Natural killer cell treated with Interleukin-12 subunit alpha and Interleukin-12 subunit beta and Interleukin-15 and Interleukin-18, amount 100 ng/mL, for 72 hours (primary cell): Measurements from ENCODE around the gene USP40. TPM values are rescaled to one million over a fixed set of nuclear protein-coding genes. Genes with fewer than 3 reads are reported as not detected.

Experiments used
- ATAC-seq, 2 donors: fragments of 150-1000 bp; cut with Tn5 transposase in 1 of 2; sonication (Bioruptor Pico), chemical (Tn5 transposase) in 1 of 2; 2 replicates each; pipeline ENCODE4 v1.10.0; 2021
- DNase-seq: peaks from one replicate; pipeline ENCODE4 v3.0.0; 2022; ENCODE audit warnings: low spot score
- H3K27ac Mint-ChIP-seq, 2 donors: 1 replicate in 1 of 2; 2 replicates in 1 of 2; pipeline ENCODE4 v1.8.0; 2022; ENCODE audit warnings: mixed read lengths in 2 of 2, mild to moderate bottlenecking in 1 of 2, moderate library complexity in 1 of 2
- H3K27me3 Mint-ChIP-seq, 2 donors: 1 replicate in 1 of 2; 2 replicates in 1 of 2; pipeline ENCODE4 v1.8.0; 2022; ENCODE audit warnings: mixed read lengths in 2 of 2
- H3K36me3 Mint-ChIP-seq: one replicate; pipeline ENCODE4 v1.8.0; 2022; ENCODE audit warnings: mixed read lengths
- H3K4me1 Mint-ChIP-seq, 2 donors: 1 replicate in 1 of 2; 2 replicates in 1 of 2; pipeline ENCODE4 v1.8.0; 2022; ENCODE audit warnings: low read depth in 2 of 2, mixed read lengths in 2 of 2, mild to moderate bottlenecking in 1 of 2
- H3K4me3 Mint-ChIP-seq: one replicate; pipeline ENCODE4 v1.8.0; 2022; ENCODE audit warnings: mixed read lengths
- H3K9me3 Mint-ChIP-seq: 2 replicates; pipeline ENCODE4 v1.8.0; 2022; ENCODE audit warnings: mixed read lengths
- total RNA-seq, 2 donors: library from RNA; stranded (reverse); gene quantifications; one replicate each; pipeline ENCODE4 v1.2.3, GENCODE V29; 2022

USP40 gene
- total RNA-seq, 2 donors from 2014 or later: 20.6 to 23.3 TPM

GRCh38 chr2:233542507-233542906, 24.1 kb downstream of the USP40 start:
- H3K4me1 Mint-ChIP-seq: peaks cover 0 to 9% of the 10 kb centered on the region in 2 donors
- H3K9me3 Mint-ChIP-seq: no peaks in the 10 kb centered on the region
- H3K27me3 Mint-ChIP-seq: no peaks in the 10 kb centered on the region
- no peak for ATAC-seq
- DNase-seq: no peak
- no peak overlapping the region for H3K4me3 Mint-ChIP-seq
- H3K36me3 Mint-ChIP-seq: peaks cover 19% of the 10 kb centered on the region
- H3K27ac Mint-ChIP-seq: no peak overlapping the region

GRCh38 chr2:233538741-233539140, 27.8 kb downstream of the USP40 start:
- Mint-ChIP-seq H3K27ac (no peak overlapping the region), H3K9me3 (no peaks in the 10 kb centered on the region), H3K4me1 (no peaks in the 10 kb centered on the region), H3K36me3 (peaks cover 6% of the 10 kb centered on the region), H3K27me3 (no peaks in the 10 kb centered on the region), H3K4me3 (no peak overlapping the region)
- DNase-seq (no peak), ATAC-seq (no peak)

- H3K27ac Mint-ChIP-seq: no peak overlapping the region
- peaks cover 6% of the 10 kb centered on the region for H3K36me3 Mint-ChIP-seq
- H3K27me3 Mint-ChIP-seq: no peaks in the 10 kb centered on the region
- H3K9me3 Mint-ChIP-seq: no peaks in the 10 kb centered on the region
- DNase-seq (no peak), ATAC-seq (no peak)
- H3K4me3 Mint-ChIP-seq: no peak overlapping the region
- H3K4me1 Mint-ChIP-seq: no peaks in the 10 kb centered on the region
Observed at GRCh38 chr2:233535271-233535670, 31.3 kb downstream of the USP40 start.

- Mint-ChIP-seq H3K27me3 (no peaks in the 10 kb centered on the region), H3K9me3 (no peaks in the 10 kb centered on the region), H3K4me1 (no peaks in the 10 kb centered on the region), H3K36me3 (peaks cover 6% of the 10 kb centered on the region), H3K27ac (no peak overlapping the region), H3K4me3 (no peak overlapping the region)
- DNase-seq: no peak
- ATAC-seq: no peak
Observed at GRCh38 chr2:233532971-233533370, 33.6 kb downstream of the USP40 start.

GRCh38 chr2:233531955-233532354, 34.6 kb downstream of the USP40 start:
- no peak overlapping the region for H3K4me3 Mint-ChIP-seq
- H3K36me3 Mint-ChIP-seq: peaks cover 10% of the 10 kb centered on the region
- no peak for DNase-seq
- ATAC-seq: no peak
- H3K4me1 Mint-ChIP-seq: no peaks in the 10 kb centered on the region
- no peak overlapping the region for H3K27ac Mint-ChIP-seq
- no peaks in the 10 kb centered on the region for H3K27me3 Mint-ChIP-seq
- H3K9me3 Mint-ChIP-seq: no peaks in the 10 kb centered on the region

- Mint-ChIP-seq H3K27ac (no peak overlapping the region), H3K27me3 (no peaks in the 10 kb centered on the region), H3K36me3 (peaks cover 10% of the 10 kb centered on the region), H3K4me3 (no peak overlapping the region), H3K9me3 (no peaks in the 10 kb centered on the region), H3K4me1 (no peaks in the 10 kb centered on the region)
- ATAC-seq (no peak), DNase-seq (no peak)
Observed at GRCh38 chr2:233530381-233530780, 36.2 kb downstream of the USP40 start.

GRCh38 chr2:233528182-233528581, 38.4 kb downstream of the USP40 start:
- ATAC-seq: no peak
- no peak overlapping the region for H3K27ac Mint-ChIP-seq

GRCh38 chr2:233525791-233526190, 40.8 kb downstream of the USP40 start:
- H3K4me3 Mint-ChIP-seq: no peak overlapping the region
- H3K4me1 Mint-ChIP-seq: no peaks in the 10 kb centered on the region
- H3K27ac Mint-ChIP-seq: no peak overlapping the region

More at GRCh38 chr2:233528182-233528581, 38.4 kb downstream of the USP40 start:
- no peak for DNase-seq
- H3K4me1 Mint-ChIP-seq: no peaks in the 10 kb centered on the region
- no peaks in the 10 kb centered on the region for H3K9me3 Mint-ChIP-seq
- no peaks in the 10 kb centered on the region for H3K27me3 Mint-ChIP-seq
- H3K4me3 Mint-ChIP-seq: no peak overlapping the region
- peaks cover 10% of the 10 kb centered on the region for H3K36me3 Mint-ChIP-seq

GRCh38 chr2:233519787-233520611, 46.6 kb downstream of the USP40 start:
- Mint-ChIP-seq H3K4me1 (no peaks in the 10 kb centered on the region), H3K36me3 (no peaks in the 10 kb centered on the region), H3K4me3 (no peak overlapping the region), H3K27ac (no peak overlapping the region), H3K9me3 (no peaks in the 10 kb centered on the region), H3K27me3 (no peaks in the 10 kb centered on the region)
- no peak for ATAC-seq
- no peak for DNase-seq

More at GRCh38 chr2:233525791-233526190, 40.8 kb downstream of the USP40 start:
- ATAC-seq (no peak), DNase-seq (no peak)
- H3K9me3 Mint-ChIP-seq: no peaks in the 10 kb centered on the region
- H3K36me3 Mint-ChIP-seq: peaks cover 10% of the 10 kb centered on the region
- H3K27me3 Mint-ChIP-seq: no peaks in the 10 kb centered on the region

GRCh38 chr2:233513953-233514655, 52.5 kb downstream of the USP40 start:
- no peaks in the 10 kb centered on the region for H3K27me3 Mint-ChIP-seq
- no peaks in the 10 kb centered on the region for H3K4me1 Mint-ChIP-seq
- no peak overlapping the region for H3K27ac Mint-ChIP-seq
- H3K36me3 Mint-ChIP-seq: no peaks in the 10 kb centered on the region
- DNase-seq (no peak), ATAC-seq (no peak)
- H3K4me3 Mint-ChIP-seq: no peak overlapping the region
- no peaks in the 10 kb centered on the region for H3K9me3 Mint-ChIP-seq

GRCh38 chr2:233503947-233504637, 62.5 kb downstream of the USP40 start:
- peaks cover 10% of the 10 kb centered on the region for H3K9me3 Mint-ChIP-seq
- no peaks in the 10 kb centered on the region for H3K27me3 Mint-ChIP-seq
- H3K4me1 Mint-ChIP-seq: peaks cover 12 to 16% of the 10 kb centered on the region in 2 donors
- no peak for ATAC-seq
- no peak overlapping the region for H3K4me3 Mint-ChIP-seq
- no peak for DNase-seq
- peaks cover 39% of the 10 kb centered on the region for H3K36me3 Mint-ChIP-seq
- H3K27ac Mint-ChIP-seq: no peak overlapping the region

- H3K9me3 Mint-ChIP-seq: peaks cover 10% of the 10 kb centered on the region
- H3K27ac Mint-ChIP-seq: no peak overlapping the region
- no peaks in the 10 kb centered on the region for H3K27me3 Mint-ChIP-seq
- peaks cover 12 to 16% of the 10 kb centered on the region in 2 donors for H3K4me1 Mint-ChIP-seq
- H3K36me3 Mint-ChIP-seq: peaks cover 39% of the 10 kb centered on the region
- no peak for DNase-seq
- ATAC-seq: no peak
- H3K4me3 Mint-ChIP-seq: no peak overlapping the region
Observed at GRCh38 chr2:233503481-233503880, 63.1 kb downstream of the USP40 start.

- H3K27me3 Mint-ChIP-seq: no peaks in the 10 kb centered on the region
- H3K36me3 Mint-ChIP-seq: peaks cover 39% of the 10 kb centered on the region
- no peak for DNase-seq
- peaks cover 10% of the 10 kb centered on the region for H3K9me3 Mint-ChIP-seq
- peaks cover 12 to 23% of the 10 kb centered on the region in 2 donors for H3K4me1 Mint-ChIP-seq
- peak overlapping the region; percentile 57 for H3K4me3 Mint-ChIP-seq
- peak overlapping the region; percentile 0 to 56 for H3K27ac Mint-ChIP-seq
- ATAC-seq: peak; percentile 87 to 96
Observed at GRCh38 chr2:233501198-233502076, 65.1 kb downstream of the USP40 start.
